Stimulated activated naive CD4-positive, alpha-beta T cell (primary cell): ENCODE results near the gene F5.

Source experiments
- DNase-seq, 6 experiments: peaks; one replicate each; lab custom pipeline; 2025; lab: John Stamatoyannopoulos, UW

F5 gene

DNA sequence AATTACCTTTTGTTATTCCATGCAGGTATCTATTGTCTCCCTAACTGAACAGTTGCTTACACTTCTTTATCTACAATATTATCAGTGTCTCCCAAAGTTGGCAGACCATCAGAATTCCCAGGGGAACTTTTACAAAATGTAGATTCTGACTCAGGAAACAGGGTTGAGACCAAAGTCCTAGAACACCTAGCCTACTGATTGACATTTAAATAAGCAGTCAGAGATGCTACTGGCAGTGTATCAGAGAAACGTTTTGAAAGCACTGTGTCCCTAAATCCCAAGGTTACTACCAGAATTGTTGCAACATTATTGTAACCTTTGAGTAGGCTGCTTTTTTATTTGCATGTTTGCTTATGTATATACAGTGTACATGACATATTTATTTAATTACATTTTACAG is 1.8 kb upstream of the F5 start:
- DNase-seq = no peak

DNA sequence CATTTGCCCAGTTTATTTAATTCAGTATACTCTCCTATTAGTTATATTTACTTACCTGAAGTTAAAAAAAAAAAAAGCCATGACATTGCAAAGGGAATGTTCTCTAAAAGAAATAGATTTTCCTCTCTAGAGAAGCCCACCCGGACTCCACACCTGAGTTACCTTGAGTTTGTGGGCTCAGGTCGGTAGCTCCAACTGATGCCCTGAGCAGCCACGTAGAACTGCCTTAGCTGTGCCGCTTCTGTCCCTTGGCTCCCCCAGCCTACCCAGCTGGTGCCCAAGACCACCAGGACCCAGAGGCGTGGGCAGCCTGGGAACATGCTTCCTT is 250 bp downstream of the F5 start:
- DNase-seq = no peak

DNA sequence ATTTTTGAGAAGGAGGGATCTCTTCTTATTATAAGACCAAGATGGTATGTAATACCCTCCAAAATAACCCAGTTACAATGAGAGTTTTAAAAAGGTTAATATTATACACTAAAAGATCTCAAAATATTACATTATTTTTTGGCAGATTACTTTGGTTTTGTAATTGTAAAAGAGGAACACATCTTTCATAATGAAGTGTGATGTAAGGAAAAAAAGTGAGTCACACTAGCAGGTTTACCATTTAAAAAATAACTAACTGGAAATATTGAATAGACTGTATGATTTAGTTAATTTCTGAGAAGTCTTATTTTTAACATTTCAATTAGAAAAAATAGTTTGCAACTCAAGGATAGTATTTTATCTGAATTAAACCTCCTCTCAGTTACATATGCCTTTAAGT is 1.1 kb downstream of the F5 start:
- no peak for DNase-seq

DNA sequence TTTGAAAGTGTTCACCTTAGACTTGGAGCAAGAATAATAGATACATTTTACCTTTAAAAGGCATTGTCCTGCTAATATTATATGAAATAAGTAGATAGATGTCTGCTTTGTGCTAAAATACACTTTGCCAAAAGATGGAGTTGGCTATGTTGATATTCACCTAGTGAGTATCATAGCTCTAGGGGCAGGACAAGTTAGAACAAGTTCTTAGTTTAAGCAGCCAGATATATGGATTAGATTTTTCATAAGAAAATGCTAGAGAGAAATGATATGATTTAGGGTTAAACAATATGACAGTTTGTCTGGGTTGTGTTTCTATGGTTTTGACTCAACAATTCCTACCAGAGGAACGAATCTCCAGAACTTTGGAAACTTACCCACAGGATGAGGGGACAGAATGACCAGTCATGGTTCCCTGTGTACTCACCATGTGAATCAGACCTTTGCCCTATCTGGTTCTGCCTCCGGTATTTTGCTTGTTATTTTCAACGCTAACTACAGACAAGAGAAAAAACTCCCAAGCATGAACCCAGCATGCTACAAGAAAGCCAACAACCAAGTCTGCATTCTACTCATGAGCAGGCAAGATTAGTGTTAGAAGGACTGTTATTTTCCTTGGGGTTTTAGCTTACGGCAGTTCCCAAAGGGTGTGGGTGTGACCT is 1.7 kb downstream of the F5 start:
- no peak for DNase-seq

DNA sequence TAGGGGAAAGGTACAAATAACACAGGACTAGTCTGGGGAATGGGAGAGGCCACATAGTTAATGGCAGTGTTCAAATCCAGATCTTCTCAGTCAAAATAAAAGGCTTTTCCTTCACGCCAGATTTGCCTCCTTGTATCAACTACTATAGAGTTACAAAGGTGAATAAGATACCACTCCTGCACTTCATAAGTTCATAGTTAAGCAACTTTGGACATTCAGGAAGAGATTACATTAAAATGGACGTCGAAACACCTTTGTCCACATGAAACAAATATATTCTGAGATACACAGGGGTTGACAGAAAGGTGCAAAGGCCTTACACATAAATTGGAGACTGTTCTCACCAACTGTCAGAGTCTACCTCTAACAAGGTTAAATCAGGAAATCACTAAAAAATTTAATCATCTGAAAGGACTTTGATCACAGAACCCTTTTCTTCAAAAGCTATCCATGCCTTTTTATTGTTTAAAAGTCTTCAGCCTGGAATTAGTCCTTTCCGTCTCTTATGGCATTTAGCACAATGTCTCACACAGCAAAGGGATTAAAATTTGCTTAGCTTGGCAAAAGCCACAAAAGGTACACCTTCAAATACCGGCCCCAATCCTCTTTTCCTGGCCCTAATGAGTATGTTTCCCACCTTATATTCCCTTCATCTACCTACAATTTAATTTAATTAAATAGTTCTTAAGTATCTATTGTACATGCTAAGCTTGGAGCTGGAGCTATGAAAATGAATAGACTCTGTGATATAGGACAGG is 8.1 kb downstream of the F5 start:
- DNase-seq = no peak

DNA sequence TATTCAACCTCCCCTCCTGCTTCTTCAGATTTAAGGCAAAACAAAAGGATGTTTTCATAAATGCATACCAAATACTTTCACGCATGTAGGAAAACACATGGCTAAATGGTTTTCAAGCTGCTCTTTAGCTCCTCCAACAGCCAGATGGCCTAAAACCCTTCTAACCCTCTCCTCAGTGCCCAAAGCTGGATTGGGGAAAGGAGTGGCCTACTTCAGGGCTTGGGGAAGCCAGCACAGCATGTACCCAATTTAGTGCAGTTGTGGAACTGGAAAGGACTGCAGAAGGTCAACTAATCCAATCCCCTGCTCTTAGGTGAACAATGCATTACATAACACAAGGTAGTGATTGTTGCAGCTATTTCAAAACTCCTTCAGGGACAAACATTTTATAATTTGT is 9.3 kb downstream of the F5 start:
- no peak for DNase-seq

DNA sequence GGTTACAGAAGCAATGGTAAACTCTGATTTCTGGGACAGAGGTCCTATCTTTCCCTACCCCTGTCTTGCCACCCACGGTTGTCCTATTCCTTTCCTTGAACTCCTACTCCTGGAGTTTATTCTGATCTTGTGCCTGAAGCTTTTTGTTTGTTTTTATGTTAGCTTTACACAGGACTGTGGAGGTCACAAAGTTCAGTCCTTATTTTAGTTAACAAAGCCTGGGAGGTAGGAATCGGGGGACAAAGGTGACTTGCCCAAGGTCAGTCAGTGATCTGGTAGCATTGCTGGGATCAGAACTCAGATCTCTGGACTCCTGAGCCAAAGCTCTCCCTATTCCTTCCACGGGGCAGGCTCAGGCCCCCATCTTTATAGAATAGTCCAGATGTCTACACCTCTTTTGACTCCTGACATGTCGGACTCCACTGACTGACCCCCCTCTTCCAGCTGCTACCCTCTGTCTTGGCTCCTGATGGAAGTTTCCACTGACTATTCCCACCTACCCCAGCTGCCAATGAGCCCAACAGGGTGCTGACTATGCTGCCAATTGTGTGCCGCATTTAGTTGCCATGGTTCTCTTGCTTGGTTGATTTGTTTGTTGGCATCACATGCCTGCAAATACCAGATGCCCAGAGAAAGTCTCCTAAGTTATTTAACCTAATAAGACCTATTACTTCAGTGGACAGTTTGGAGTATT is 9.9 kb downstream of the F5 start:
- DNase-seq = no peak

DNA sequence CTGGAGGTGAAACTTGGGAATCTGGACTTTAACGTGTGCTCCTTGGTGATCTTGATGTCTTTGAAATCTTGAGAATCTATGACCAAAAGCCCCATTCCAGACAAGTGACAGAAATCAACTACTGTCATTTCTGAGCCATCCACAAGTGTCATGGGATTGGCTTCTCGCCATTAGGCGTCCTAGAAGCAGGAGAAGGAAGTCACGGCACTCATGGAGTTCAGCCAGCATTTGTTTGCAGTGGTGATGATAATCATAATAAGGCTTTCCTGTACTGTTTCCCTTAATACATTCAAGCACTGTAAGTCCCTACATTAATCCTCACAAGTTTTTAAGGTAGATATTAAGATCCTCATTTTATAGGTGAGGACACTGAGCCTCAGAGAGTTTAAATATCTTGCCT is 11.9 kb downstream of the F5 start:
- DNase-seq = no peak

DNA sequence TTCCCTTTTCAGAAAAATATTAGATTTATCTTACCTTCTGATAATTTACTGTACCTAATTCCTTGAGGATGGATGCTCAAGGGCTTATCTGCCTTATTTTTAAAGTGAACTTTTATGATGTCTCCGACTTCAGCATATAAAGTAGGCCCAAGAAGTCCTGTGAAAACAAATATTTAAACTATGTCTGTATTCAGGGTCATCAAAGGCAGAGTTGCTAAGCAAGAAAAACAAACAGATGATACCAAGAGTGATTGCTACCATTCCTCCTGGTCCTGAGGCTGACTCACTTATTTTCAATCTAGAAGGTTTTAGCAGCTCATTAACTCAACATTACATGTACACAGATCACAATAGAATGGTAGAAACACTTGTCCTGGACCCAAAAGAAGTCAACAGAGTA is 14.1 kb downstream of the F5 start:
- DNase-seq = no peak

DNA sequence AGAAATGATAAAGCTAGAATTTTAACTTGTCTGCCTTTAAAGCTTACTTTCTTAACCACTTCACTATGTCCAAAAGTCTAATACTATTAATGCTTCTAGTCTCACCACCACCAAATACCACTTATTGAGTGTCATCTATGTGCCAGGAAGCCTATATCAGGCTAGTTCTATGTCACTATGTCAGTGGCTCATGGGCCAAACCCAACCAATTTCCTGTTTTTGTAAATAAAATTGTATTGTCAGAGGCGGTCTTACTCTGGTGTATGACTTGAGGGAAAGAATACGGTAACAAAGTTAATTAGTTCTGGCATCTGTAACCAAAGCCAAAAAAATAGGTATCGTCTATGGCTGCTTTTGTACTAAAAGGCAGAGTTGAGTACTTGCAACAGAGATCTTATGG is 14.8 kb downstream of the F5 start:
- DNase-seq = no peak

DNA sequence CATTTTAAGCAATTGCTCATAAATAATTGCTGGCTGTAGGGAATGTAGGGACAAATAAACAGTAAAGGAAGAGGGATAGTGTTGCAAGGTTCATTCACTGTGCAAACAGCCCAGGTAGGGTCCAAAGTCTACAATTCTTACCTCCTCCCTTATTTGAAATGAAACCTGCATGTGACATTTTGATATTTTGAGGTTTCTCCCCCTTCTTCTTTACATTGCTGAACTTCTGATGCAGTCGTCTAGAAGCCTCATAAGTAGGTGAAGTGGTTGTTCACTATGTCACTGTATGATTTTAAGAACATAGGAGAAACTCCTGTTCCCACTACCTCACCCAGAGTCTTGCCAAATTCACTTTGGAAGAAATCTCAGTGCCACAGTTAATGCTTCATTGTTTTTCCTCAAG is 16.1 kb downstream of the F5 start:
- no peak for DNase-seq

DNA sequence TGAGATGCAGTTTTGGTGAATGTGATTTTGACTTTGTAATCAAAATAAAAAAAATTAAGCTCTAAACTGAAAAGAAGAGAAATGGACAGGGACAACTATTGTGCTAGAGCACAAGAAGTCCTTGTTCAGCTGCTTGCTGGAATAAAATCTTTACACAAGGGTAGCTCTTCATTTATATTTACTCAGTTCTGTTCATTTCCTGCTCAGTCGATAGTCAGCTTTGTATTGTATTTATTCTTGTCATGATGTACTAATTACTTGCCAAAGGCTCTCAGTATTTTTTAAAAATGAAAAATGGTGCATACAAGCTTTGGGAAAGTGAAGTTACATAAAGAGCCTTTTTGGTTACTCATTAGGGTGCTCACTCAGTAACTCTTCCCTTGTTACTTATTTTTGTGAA is 17.8 kb downstream of the F5 start:
- no peak for DNase-seq

DNA sequence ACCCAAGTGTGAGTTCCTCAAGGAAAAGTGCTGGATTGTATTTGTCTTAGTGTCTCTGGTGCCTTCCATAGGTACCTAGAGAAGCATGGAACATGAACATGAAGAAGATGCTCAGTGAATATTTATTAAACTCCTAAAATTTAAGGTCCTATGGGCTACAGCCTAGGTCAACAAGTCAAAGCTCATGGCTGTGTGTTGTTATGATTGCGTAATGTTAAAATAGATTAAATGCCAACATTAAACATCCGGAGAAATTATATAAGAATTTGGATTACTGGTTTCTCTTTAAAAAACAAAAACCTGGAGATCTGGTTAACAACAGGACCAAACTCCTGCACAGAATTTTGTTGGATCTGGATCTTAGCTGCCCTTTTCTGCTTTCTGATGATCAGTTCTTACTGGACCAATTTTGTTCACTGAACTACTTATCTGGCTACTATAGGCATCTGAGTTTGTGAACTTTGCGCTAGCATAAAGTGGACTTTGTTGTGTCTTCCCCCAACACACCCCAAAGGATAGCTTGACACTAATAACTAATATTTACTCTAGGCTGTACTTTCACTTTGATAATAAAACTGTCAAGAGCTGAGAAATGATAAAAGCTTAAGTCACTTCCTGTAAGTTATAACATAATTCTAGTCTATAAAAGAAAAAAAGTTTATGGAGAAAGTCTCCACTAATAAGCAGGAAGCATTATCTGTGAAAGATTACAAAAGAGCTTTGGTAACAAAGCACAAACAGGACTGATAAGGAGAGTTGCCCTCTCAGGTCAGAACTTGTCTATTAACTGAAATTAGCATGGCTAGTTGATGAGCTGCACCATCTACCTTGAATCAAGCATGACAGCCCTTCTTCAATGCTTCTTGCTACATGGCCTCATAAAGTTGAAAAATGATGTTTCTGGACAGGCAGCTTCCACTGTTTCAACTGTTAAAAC is 20.7 kb downstream of the F5 start:
- DNase-seq = no peak

DNA sequence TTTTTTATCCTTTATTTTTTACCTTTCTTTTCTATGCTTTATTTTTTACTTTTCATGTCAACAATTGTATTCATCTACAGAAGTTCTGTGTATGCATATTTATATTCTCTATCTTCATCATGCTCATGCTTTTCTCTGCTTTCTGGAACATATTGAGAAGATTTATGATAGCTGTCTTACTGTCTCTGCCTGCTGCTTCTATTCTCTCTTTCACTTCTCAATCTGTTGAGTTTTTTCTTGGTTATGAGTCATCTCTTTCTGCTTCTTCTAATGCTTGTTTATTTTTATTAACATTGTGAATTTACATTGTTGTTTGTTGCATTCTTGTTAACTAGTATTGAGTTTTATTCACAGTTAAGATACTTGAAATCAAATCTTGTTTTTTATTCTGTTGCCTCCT is 22.6 kb downstream of the F5 start:
- DNase-seq = no peak

DNA sequence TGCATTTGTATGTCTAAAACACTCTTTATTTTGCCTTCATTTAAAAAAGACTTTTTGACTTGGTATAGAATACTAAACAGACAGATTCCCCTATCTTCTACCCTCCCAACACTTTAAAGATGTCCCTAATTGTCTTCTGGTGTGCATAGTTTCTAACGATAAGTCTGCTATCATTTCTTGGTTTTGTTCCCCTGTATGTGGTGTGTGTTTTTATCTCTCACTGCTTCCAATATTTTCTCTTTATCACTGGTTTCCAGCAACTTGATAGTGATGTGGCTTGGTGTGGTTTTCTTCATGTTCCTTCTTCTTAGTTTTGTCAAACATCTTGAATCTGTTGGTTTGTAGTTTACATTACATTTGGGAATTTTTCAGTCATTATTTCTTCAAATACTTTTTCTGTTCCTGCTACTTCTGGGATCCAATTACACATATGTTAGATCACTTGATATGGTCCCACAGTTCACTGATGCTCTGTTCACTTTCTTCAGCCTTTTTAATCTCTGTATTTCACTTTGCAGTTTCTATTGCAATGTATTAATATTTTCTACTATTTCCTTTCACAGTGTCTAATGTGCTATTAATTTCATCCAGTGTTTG is 23.2 kb downstream of the F5 start:
- DNase-seq = no peak

DNA sequence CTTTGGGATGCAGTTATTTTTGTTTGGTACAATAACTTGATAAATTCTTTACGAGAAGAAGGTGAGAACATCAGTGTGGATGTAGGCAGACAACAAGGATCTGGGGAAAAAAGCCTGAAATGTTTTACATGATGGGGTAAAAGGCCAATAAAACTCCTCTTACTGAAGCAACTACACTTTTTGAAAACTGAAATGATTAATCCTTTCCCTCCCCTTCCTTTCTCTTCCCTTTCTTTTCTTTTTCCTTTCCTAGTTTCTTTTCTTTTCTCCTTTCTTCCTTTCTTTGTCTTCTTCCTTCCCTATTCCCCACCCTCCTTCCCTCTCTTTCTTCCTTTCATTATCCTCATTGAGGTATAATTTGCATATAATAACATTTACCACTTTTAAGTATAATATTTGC is 24.6 kb downstream of the F5 start:
- no peak for DNase-seq

DNA sequence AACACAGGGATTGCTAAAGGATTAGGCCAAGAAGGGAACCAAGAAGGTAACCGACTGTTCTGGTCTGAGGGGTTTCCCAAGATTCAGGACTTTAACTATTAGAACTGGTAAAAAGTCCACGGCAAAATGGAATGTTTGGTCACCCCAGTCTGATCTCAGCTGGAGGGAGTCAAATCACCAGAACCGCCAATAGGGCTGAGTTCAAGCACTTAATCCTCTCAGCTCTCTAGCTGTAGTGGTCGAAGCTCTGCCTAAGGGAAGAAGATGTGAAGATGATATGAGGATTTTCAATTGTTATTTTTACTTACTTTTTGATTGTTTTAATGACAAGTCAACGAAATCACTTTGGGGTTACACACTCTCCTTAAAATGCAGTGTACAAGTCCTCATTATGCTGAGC is 29.1 kb downstream of the F5 start:
- no peak for DNase-seq

DNA sequence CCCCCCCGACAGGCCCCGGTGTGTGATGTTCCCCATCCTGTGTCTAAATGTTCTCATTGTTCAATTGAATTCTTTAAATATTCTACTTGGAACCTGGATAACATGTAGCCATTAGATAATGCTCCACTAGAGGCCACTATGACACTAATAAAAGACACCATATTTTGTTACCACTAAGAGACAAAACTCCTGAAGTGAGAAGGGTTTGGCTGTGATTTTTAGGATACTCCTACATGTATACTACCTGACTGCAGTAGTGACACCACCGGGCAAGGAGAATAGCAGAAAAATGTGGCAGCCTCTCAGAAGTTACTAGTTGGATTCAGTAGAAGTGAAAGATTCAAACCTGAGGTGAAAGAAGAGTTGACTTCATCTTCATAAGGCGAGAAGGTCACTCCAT is 36.0 kb downstream of the F5 start:
- peak in 4 of 6 experiments; percentile 6 to 57 (median 40) for DNase-seq

DNA sequence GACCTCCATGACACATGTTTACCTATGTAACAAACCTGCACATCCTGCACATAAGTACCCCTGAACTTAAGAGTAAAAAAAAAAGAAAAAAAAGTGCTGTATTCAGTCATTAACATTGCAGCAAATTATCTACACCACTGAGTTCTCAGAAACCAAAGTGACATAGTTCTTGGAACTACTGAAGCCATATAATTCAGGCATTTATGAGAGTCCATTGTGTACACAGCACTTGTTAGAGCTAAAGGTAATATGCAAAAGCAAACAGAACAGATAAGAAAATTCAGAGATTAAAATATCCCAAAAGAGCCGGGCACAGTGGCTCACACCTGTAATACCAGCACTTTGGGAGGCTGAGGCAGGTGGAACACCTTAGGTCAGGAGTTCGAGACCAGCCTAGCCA is 38.0 kb downstream of the F5 start:
- DNase-seq = no peak

DNA sequence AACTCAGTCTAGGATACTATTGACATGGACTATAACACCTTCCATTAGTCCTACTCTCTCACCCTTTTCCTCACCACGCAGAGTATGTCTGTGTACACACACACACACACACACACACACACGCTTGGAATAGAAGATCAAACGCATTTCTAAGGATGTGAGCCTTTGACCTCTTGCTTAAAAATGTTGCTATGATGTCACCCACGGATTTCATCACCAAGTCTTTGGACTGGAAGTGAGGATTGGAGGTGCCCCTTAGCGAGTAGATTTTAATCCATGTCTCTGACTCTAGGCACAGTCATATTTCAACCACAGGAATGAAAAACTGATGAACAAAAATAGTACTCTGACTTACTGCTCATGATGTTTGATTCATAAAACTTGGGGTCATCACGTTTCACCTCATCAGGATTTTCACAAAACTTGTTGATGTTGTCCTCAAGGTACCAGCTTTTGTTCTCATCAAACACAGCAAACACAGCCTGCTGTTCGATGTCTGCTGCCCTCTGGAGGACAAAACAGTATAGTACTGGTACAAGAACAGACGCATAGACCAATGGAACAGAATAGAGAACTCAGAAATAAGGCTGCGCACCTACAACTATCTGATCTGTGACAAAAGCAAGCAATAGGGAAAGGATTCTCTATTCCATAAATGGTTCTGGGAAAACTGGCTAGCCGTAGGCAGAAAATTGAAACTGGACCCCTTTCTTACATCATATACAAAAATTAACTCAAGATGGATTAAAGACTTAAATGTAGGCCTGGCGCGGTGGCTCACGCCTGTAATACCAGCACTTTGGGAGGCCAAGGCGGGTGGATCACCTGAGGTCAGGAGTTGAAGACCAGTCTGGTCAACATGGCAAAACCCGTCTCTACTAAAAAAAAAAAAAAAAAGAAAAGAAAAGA is 39.9 kb downstream of the F5 start:
- peak in 5 of 6 experiments; percentile 17 to 71 (median 30) for DNase-seq

DNA sequence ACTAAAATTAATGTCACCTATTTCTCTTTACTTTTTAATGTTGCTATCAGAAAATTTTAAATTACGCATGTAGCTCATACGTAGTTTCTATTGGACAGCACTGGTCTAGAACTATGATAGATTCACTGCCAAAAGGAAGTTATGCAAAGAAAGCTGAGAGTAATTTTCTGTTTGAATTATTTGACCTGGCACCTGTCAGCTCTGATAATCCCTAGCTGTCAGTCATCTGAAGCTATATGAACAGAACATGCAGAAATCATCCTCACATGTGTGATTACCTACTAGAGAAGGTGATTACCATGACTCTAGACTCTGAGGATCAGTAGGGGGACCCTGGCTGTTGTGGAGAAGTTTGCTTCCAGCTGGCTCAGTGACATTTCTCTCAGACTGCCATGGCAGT is 40.8 kb downstream of the F5 start:
- DNase-seq = no peak
